Measurements from ENCODE around the gene KRTAP10-3. TPM values are rescaled to one million over a fixed set of nuclear protein-coding genes. Genes with fewer than 3 reads are reported as not detected.

Gene KRTAP10-3
- total and polyA plus RNA-seq, 2 of the 13 experiments (the other 11 are each of a cell fraction or from before 2014, with no cell fraction given): not detected

DNA sequence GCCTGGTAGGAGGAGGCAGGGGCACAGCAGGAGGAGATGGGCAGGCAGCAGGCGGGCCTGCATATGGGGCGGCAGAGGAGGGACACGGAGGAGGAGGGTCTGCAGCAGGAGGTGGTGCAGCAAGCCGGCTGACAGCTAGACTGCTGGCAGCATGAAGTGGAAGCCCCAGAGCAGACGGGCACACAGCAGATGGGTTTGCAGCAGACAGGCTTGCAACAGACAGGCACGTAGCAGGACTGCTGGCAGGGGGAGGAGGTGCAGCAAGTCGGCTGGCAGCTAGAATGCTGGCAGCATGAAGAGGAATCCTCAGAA is 21.2 kb upstream of the KRTAP10-3 start (continued):
- no peak for TF ChIP-seq HOXA9 (CRISPR knock-in tag; IDR thresholded peaks at IDR 0.05; ENCODE audit: borderline replicate concordance)
- no peak for TF ChIP-seq ZMYM4 (CRISPR knock-in tag; IDR thresholded peaks at IDR 0.05)

DNA sequence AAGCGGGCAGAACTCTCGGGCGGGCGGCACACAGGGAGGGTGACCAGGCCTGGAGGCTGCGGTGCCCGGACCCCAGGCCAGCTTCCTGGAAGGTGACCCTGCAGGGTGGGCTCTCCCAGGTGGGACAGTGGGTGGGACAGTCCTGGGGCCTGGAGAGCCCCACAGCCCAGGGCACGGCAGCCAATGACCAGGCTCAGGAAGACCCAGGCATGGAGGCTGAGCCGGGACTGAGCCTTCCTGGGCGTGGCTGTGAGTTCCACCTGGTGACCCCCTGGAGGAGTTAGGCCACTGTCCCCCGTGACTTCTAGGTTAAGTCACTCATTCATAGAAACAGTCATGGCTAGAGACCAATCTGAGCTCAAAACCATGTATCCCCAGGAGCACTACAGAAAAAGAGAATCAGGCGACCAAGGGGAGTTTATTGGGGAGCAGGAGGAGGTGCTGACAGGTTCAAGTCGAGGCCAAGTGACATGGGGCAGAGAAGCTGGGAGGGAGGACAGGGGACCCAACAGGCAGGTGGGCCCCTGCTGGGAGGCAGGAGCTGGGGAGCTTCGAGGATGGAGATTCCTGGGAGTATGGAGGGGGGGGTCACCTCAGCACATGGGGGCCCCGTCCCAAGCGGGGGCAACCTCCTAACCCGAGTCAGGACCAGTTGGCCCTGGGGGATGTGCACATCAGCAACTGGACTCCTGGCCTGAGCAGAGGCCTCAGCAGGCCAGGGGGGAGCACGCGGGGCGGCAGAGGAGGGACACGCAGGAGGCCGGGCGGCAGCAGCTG is 20.6 kb upstream of the KRTAP10-3 start:
- no TSS peak for BruUV-seq (replicated peaks)
- no peak overlapping the region for H3K9ac ChIP-seq (ENCODE audit: insufficient read depth, low read depth, low read length)
- H3K27ac ChIP-seq (ENCODE audit: extremely low read length, insufficient read depth, low read length): no peak overlapping the region
- 49% methylated on average over 13 of the region's 22 CpGs for WGBS (ENCODE audit: low lambda C conversion rate)
- FAIRE-seq (no peak), DNase-seq (ENCODE audit: low spot score) (no peak), ATAC-seq (no peak)
- H3K79me2 ChIP-seq (ENCODE audit: insufficient read depth, low read length): no peaks in the 10 kb centered on the region
- ChIA-PET CTCF (ENCODE audit: low intra/inter-chr PET ratio, low total read pairs) (no interaction called here), POLR2A (no interaction called here)
- H3K4me2 ChIP-seq (ENCODE audit: low read depth, low read length): no peak overlapping the region
- H3K36me3 ChIP-seq (replicated peaks in 1 of 2; ENCODE audit: control insufficient read depth in 1 of 2, insufficient read depth in 2 of 2, low read length in 2 of 2): no peaks in the 10 kb centered on the region
- no peak overlapping the region for H3K4me3 ChIP-seq (replicated peaks in 1 of 3; ENCODE audit: insufficient read depth in 1 of 3, low read depth in 2 of 3, low read length in 3 of 3)
- H3K9me3 ChIP-seq (ENCODE audit: low read length): peaks cover 13% of the 10 kb centered on the region
- intact Hi-C loops (cut with micrococcal nuclease; ENCODE audit: unreplicated experiment) (no loop called here), in situ Hi-C loops (cut with HindIII; ENCODE audit: extremely low pct_ligation_motif_present, low pct_unique_long_range_greater_than_20kb) (no loop called here)
- no peak for TF ChIP-seq GTF2F1 (IDR thresholded peaks at IDR 0.05; ENCODE audit: low read length)
- no peak for TF ChIP-seq STAT5B (CRISPR knock-in tag; IDR thresholded peaks at IDR 0.05)
- TF ChIP-seq, protein P1, sequence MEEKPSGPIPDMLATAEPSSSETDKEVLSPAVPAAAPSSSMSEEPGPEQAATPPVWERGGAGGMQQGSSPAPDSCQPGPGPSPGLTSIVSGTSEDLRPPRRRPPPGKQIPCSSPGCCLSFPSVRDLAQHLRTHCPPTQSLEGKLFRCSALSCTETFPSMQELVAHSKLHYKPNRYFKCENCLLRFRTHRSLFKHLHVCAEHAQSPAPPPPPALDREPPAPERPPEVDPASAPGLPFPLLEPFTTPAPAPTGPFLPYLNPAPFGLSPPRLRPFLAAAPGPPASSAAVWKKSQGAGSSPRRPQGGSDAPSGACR (CRISPR knock-in tag; IDR thresholded peaks at IDR 0.05): no peak
- no peak for TF ChIP-seq ESRRA (CRISPR knock-in tag; IDR thresholded peaks at IDR 0.05; ENCODE audit: low read depth)
- no peak for TF ChIP-seq ZNF350 (CRISPR knock-in tag; IDR thresholded peaks at IDR 0.05; ENCODE audit: borderline replicate concordance, low read depth)
- no peak for TF ChIP-seq GFI1 (CRISPR knock-in tag; IDR thresholded peaks at IDR 0.05; ENCODE audit: borderline replicate concordance)
- TF ChIP-seq TAF15 (IDR thresholded peaks at IDR 0.05; ENCODE audit: low read depth, low read length, poor library complexity, severe bottlenecking): no peak
- H4K20me1 ChIP-seq (ENCODE audit: insufficient read depth, low read length): no peaks in the 10 kb centered on the region
- H3K4me1 ChIP-seq (ENCODE audit: insufficient read depth, low read length): peaks cover 15% of the 10 kb centered on the region
- H3K27me3 ChIP-seq (ENCODE audit: control insufficient read depth in 1 of 2, insufficient read depth in 2 of 2, low read length in 2 of 2): no peaks in the 10 kb centered on the region
- H2AFZ ChIP-seq (ENCODE audit: low read length): no peak overlapping the region
